ENCODE measurements around the gene SMARCAL1. TPM values are rescaled to one million over a fixed set of nuclear protein-coding genes. Genes with fewer than 3 reads are reported as not detected.
A peak's percentile ranks its signal among the peaks of the same experiment; 100 is the strongest.

The SMARCAL1 gene
- total RNA-seq, 2 donors from 2014 or later: 29.1 to 35.1 TPM

GRCh38 chr2:216413882-216414281 lies 1.6 kb downstream of the SMARCAL1 start:
- Mint-ChIP-seq H3K36me3 (ENCODE audit: low read depth) (peaks cover 16% of the 10 kb centered on the region), H3K27me3 (ENCODE audit: insufficient read depth) (no peaks in the 10 kb centered on the region), H3K4me3 (peak overlapping the region; percentile 95), H3K27ac (no peak overlapping the region), H3K4me1 (peaks cover 22% of the 10 kb centered on the region), H3K9me3 (no peaks in the 10 kb centered on the region)
- no peak for DNase-seq
- Histone ChIP-seq H3K9ac (ENCODE audit: extremely low read depth, low read length, poor library complexity, severe bottlenecking) (no peak overlapping the region), H3K36me3 (ENCODE audit: control insufficient read depth, insufficient read depth, low read length) (peaks cover 38% of the 10 kb centered on the region), H3K27me3 (ENCODE audit: control insufficient read depth, insufficient read depth, low read length, poor library complexity, severe bottlenecking) (no peaks in the 10 kb centered on the region), H3K9me3 (ENCODE audit: control insufficient read depth, low read length) (no peaks in the 10 kb centered on the region), H3K4me3 (ENCODE audit: low read length) (peak overlapping the region; percentile 95), H3K27ac (ENCODE audit: low read depth, low read length) (no peak overlapping the region), H3K4me1 (ENCODE audit: control insufficient read depth, insufficient read depth, low read length) (peaks cover 6% of the 10 kb centered on the region)
- no peak for TF ChIP-seq CTCF (conservative IDR thresholded peaks at IDR 0.05)
- WGBS, 2 experiments (ENCODE audit: insufficient coverage in 1 of 2, insufficient read length in 1 of 2): 98 to 100% methylated on average over 1 to 5 of the region's 5 CpGs

- no peak for TF ChIP-seq CTCF (conservative IDR thresholded peaks at IDR 0.05)
- H3K27me3 Mint-ChIP-seq (ENCODE audit: insufficient read depth): no peaks in the 10 kb centered on the region
- 88 to 94% methylated on average over 2 to 3 of the region's 3 CpGs for WGBS, 2 experiments (ENCODE audit: insufficient coverage in 1 of 2, insufficient read length in 1 of 2)
- Histone ChIP-seq H3K27ac (ENCODE audit: low read depth, low read length) (no peak overlapping the region), H3K36me3 (ENCODE audit: control insufficient read depth, insufficient read depth, low read length) (peaks cover 39% of the 10 kb centered on the region), H3K4me3 (ENCODE audit: low read length) (no peak overlapping the region), H3K9me3 (ENCODE audit: control insufficient read depth, low read length) (no peaks in the 10 kb centered on the region), H3K9ac (ENCODE audit: extremely low read depth, low read length, poor library complexity, severe bottlenecking) (no peak overlapping the region), H3K4me1 (ENCODE audit: control insufficient read depth, insufficient read depth, low read length) (peaks cover 6% of the 10 kb centered on the region), H3K27me3 (ENCODE audit: control insufficient read depth, insufficient read depth, low read length, poor library complexity, severe bottlenecking) (no peaks in the 10 kb centered on the region)
- no peak for DNase-seq
- peaks cover 20% of the 10 kb centered on the region for H3K4me1 Mint-ChIP-seq
- H3K9me3 Mint-ChIP-seq: no peaks in the 10 kb centered on the region
- no peak overlapping the region for H3K27ac Mint-ChIP-seq
- peaks cover 21% of the 10 kb centered on the region for H3K36me3 Mint-ChIP-seq (ENCODE audit: low read depth)
- H3K4me3 Mint-ChIP-seq: no peak overlapping the region
Observed at GRCh38 chr2:216414772-216415319, 2.6 kb downstream of the SMARCAL1 start.

GRCh38 chr2:216415541-216415940 lies 3.3 kb downstream of the SMARCAL1 start:
- Histone ChIP-seq H3K9me3 (ENCODE audit: control insufficient read depth, low read length) (no peaks in the 10 kb centered on the region), H3K4me1 (ENCODE audit: control insufficient read depth, insufficient read depth, low read length) (peaks cover 6% of the 10 kb centered on the region), H3K27ac (ENCODE audit: low read depth, low read length) (no peak overlapping the region), H3K27me3 (ENCODE audit: control insufficient read depth, insufficient read depth, low read length, poor library complexity, severe bottlenecking) (no peaks in the 10 kb centered on the region), H3K4me3 (ENCODE audit: low read length) (no peak overlapping the region), H3K36me3 (ENCODE audit: control insufficient read depth, insufficient read depth, low read length) (peaks cover 45% of the 10 kb centered on the region), H3K9ac (ENCODE audit: extremely low read depth, low read length, poor library complexity, severe bottlenecking) (no peak overlapping the region)
- no peak for DNase-seq
- no peaks in the 10 kb centered on the region for H3K27me3 Mint-ChIP-seq (ENCODE audit: insufficient read depth)
- peaks cover 20% of the 10 kb centered on the region for H3K4me1 Mint-ChIP-seq
- WGBS, 2 experiments (ENCODE audit: insufficient coverage in 1 of 2, insufficient read length in 1 of 2): 92 to 96% methylated on average over 3 of the region's 3 CpGs
- H3K9me3 Mint-ChIP-seq: no peaks in the 10 kb centered on the region
- H3K27ac Mint-ChIP-seq: no peak overlapping the region
- no peak for TF ChIP-seq CTCF (conservative IDR thresholded peaks at IDR 0.05)
- H3K4me3 Mint-ChIP-seq: no peak overlapping the region
- H3K36me3 Mint-ChIP-seq (ENCODE audit: low read depth): peaks cover 28% of the 10 kb centered on the region

All from endodermal cell (in vitro differentiated cells).